ENCODE results near the gene EFCAB5.
"Not testable (repeated sequence)": the region's sequence is repeated elsewhere in the genome, so short reads cannot be mapped to it uniquely, and the experiment has no call there.

Gene EFCAB5
- total RNA-seq: 0.52 to 1.0 (median 0.58) reads per million in 3 donors

GRCh38 chr17:29941334-29941733 is at the start of gene EFCAB5:
EFCAB5 (plus strand) TSS chr17:29941634; CDS start chr17:29941797, 163 bp downstream.
- H3K36me3 ChIP-seq (ENCODE audit: control insufficient read depth, insufficient read depth, low read length): no peaks in the 10 kb centered on the region
- H3K4me1 ChIP-seq (ENCODE audit: control insufficient read depth, insufficient read depth, low read length, poor library complexity, severe bottlenecking): no peaks in the 10 kb centered on the region
- H3K4me3 ChIP-seq (ENCODE audit: insufficient read depth, low read depth, low read length, poor library complexity, severe bottlenecking): no peak within 1 kb of the TSS
- no peaks in the 10 kb centered on the region for H3K27me3 ChIP-seq (replicated peaks; ENCODE audit: control insufficient read depth, insufficient read depth, low read length, poor library complexity, severe bottlenecking)
- no peak for DNase-seq
- H3K9me3 ChIP-seq (ENCODE audit: control insufficient read depth, low read length): no peaks in the 10 kb centered on the region
- H3K27ac ChIP-seq (ENCODE audit: insufficient read depth, low read length, poor library complexity, severe bottlenecking): no peak within 1 kb of the TSS

- no peaks in the 10 kb centered on the region for H3K4me1 ChIP-seq (ENCODE audit: control insufficient read depth, insufficient read depth, low read length, poor library complexity, severe bottlenecking)
- H3K36me3 ChIP-seq (ENCODE audit: control insufficient read depth, insufficient read depth, low read length): no peaks in the 10 kb centered on the region
- DNase-seq: no peak
- no peaks in the 10 kb centered on the region for H3K9me3 ChIP-seq (ENCODE audit: control insufficient read depth, low read length)
- H3K27me3 ChIP-seq (replicated peaks; ENCODE audit: control insufficient read depth, insufficient read depth, low read length, poor library complexity, severe bottlenecking): no peaks in the 10 kb centered on the region
- no peak overlapping the region for H3K27ac ChIP-seq (ENCODE audit: insufficient read depth, low read length, poor library complexity, severe bottlenecking)
- H3K4me3 ChIP-seq (ENCODE audit: insufficient read depth, low read depth, low read length, poor library complexity, severe bottlenecking): no peak overlapping the region
Measured at GRCh38 chr17:29892201-29892600, 49.2 kb upstream of the EFCAB5 start.

- H3K36me3 ChIP-seq (ENCODE audit: control insufficient read depth, insufficient read depth, low read length); H3K27me3 ChIP-seq (replicated peaks; ENCODE audit: control insufficient read depth, insufficient read depth, low read length, poor library complexity, severe bottlenecking); H3K9me3 ChIP-seq (ENCODE audit: control insufficient read depth, low read length); H3K27ac ChIP-seq (ENCODE audit: insufficient read depth, low read length, poor library complexity, severe bottlenecking); H3K4me1 ChIP-seq (ENCODE audit: control insufficient read depth, insufficient read depth, low read length, poor library complexity, severe bottlenecking); DNase-seq; H3K4me3 ChIP-seq (ENCODE audit: insufficient read depth, low read depth, low read length, poor library complexity, severe bottlenecking): not testable (repeated sequence)
Measured at GRCh38 chr17:29897136-29897535, 44.3 kb upstream of the EFCAB5 start.

- H3K27ac ChIP-seq (ENCODE audit: insufficient read depth, low read length, poor library complexity, severe bottlenecking): no peak overlapping the region
- no peaks in the 10 kb centered on the region for H3K9me3 ChIP-seq (ENCODE audit: control insufficient read depth, low read length)
- peaks cover 3% of the 10 kb centered on the region for H3K4me1 ChIP-seq (ENCODE audit: control insufficient read depth, insufficient read depth, low read length, poor library complexity, severe bottlenecking)
- no peaks in the 10 kb centered on the region for H3K36me3 ChIP-seq (ENCODE audit: control insufficient read depth, insufficient read depth, low read length)
- H3K4me3 ChIP-seq (ENCODE audit: insufficient read depth, low read depth, low read length, poor library complexity, severe bottlenecking): no peak overlapping the region
- no peaks in the 10 kb centered on the region for H3K27me3 ChIP-seq (replicated peaks; ENCODE audit: control insufficient read depth, insufficient read depth, low read length, poor library complexity, severe bottlenecking)
- DNase-seq: no peak
Measured at GRCh38 chr17:29903471-29903870, 38.0 kb upstream of the EFCAB5 start.

- Histone ChIP-seq H3K36me3 (ENCODE audit: control insufficient read depth, insufficient read depth, low read length) (no peaks in the 10 kb centered on the region), H3K27ac (ENCODE audit: insufficient read depth, low read length, poor library complexity, severe bottlenecking) (no peak overlapping the region), H3K4me1 (ENCODE audit: control insufficient read depth, insufficient read depth, low read length, poor library complexity, severe bottlenecking) (peaks cover 3% of the 10 kb centered on the region), H3K9me3 (ENCODE audit: control insufficient read depth, low read length) (no peaks in the 10 kb centered on the region), H3K27me3 (replicated peaks; ENCODE audit: control insufficient read depth, insufficient read depth, low read length, poor library complexity, severe bottlenecking) (no peaks in the 10 kb centered on the region), H3K4me3 (ENCODE audit: insufficient read depth, low read depth, low read length, poor library complexity, severe bottlenecking) (no peak overlapping the region)
- DNase-seq: no peak
Measured at GRCh38 chr17:29905086-29905878, 36.2 kb upstream of the EFCAB5 start.

GRCh38 chr17:29905879-29906167 is 35.6 kb upstream of the EFCAB5 start:
- Histone ChIP-seq H3K27ac (ENCODE audit: insufficient read depth, low read length, poor library complexity, severe bottlenecking) (no peak overlapping the region), H3K36me3 (ENCODE audit: control insufficient read depth, insufficient read depth, low read length) (no peaks in the 10 kb centered on the region), H3K4me1 (ENCODE audit: control insufficient read depth, insufficient read depth, low read length, poor library complexity, severe bottlenecking) (peaks cover 3% of the 10 kb centered on the region), H3K4me3 (ENCODE audit: insufficient read depth, low read depth, low read length, poor library complexity, severe bottlenecking) (no peak overlapping the region), H3K27me3 (replicated peaks; ENCODE audit: control insufficient read depth, insufficient read depth, low read length, poor library complexity, severe bottlenecking) (no peaks in the 10 kb centered on the region), H3K9me3 (ENCODE audit: control insufficient read depth, low read length) (no peaks in the 10 kb centered on the region)
- DNase-seq: no peak

GRCh38 chr17:29906969-29907368 is 34.5 kb upstream of the EFCAB5 start:
- H3K27me3 ChIP-seq (replicated peaks; ENCODE audit: control insufficient read depth, insufficient read depth, low read length, poor library complexity, severe bottlenecking): no peaks in the 10 kb centered on the region
- no peak overlapping the region for H3K4me3 ChIP-seq (ENCODE audit: insufficient read depth, low read depth, low read length, poor library complexity, severe bottlenecking)
- DNase-seq: no peak
- H3K36me3 ChIP-seq (ENCODE audit: control insufficient read depth, insufficient read depth, low read length): no peaks in the 10 kb centered on the region
- no peaks in the 10 kb centered on the region for H3K9me3 ChIP-seq (ENCODE audit: control insufficient read depth, low read length)
- H3K27ac ChIP-seq (ENCODE audit: insufficient read depth, low read length, poor library complexity, severe bottlenecking): no peak overlapping the region
- no peaks in the 10 kb centered on the region for H3K4me1 ChIP-seq (ENCODE audit: control insufficient read depth, insufficient read depth, low read length, poor library complexity, severe bottlenecking)

- no peak overlapping the region for H3K27ac ChIP-seq (ENCODE audit: insufficient read depth, low read length, poor library complexity, severe bottlenecking)
- no peaks in the 10 kb centered on the region for H3K27me3 ChIP-seq (replicated peaks; ENCODE audit: control insufficient read depth, insufficient read depth, low read length, poor library complexity, severe bottlenecking)
- no peak for DNase-seq
- H3K4me3 ChIP-seq (ENCODE audit: insufficient read depth, low read depth, low read length, poor library complexity, severe bottlenecking): no peak overlapping the region
- no peaks in the 10 kb centered on the region for H3K9me3 ChIP-seq (ENCODE audit: control insufficient read depth, low read length)
- H3K4me1 ChIP-seq (ENCODE audit: control insufficient read depth, insufficient read depth, low read length, poor library complexity, severe bottlenecking): no peaks in the 10 kb centered on the region
- no peaks in the 10 kb centered on the region for H3K36me3 ChIP-seq (ENCODE audit: control insufficient read depth, insufficient read depth, low read length)
Measured at GRCh38 chr17:29909236-29910003, 32.0 kb upstream of the EFCAB5 start.

GRCh38 chr17:29911641-29912177 is 29.7 kb upstream of the EFCAB5 start:
- no peaks in the 10 kb centered on the region for H3K27me3 ChIP-seq (replicated peaks; ENCODE audit: control insufficient read depth, insufficient read depth, low read length, poor library complexity, severe bottlenecking)
- no peak overlapping the region for H3K27ac ChIP-seq (ENCODE audit: insufficient read depth, low read length, poor library complexity, severe bottlenecking)
- DNase-seq: no peak
- no peaks in the 10 kb centered on the region for H3K9me3 ChIP-seq (ENCODE audit: control insufficient read depth, low read length)
- H3K36me3 ChIP-seq (ENCODE audit: control insufficient read depth, insufficient read depth, low read length): no peaks in the 10 kb centered on the region
- peaks cover under 1% of the 10 kb centered on the region for H3K4me1 ChIP-seq (ENCODE audit: control insufficient read depth, insufficient read depth, low read length, poor library complexity, severe bottlenecking)
- H3K4me3 ChIP-seq (ENCODE audit: insufficient read depth, low read depth, low read length, poor library complexity, severe bottlenecking): no peak overlapping the region
